ENCODE data around the gene SDC1. TPM values are rescaled to one million over a fixed set of nuclear protein-coding genes. Genes with fewer than 3 reads are reported as not detected.

The SDC1 gene
- total RNA-seq, 1 experiment from 2014 or later: 22.3 TPM

DNA sequence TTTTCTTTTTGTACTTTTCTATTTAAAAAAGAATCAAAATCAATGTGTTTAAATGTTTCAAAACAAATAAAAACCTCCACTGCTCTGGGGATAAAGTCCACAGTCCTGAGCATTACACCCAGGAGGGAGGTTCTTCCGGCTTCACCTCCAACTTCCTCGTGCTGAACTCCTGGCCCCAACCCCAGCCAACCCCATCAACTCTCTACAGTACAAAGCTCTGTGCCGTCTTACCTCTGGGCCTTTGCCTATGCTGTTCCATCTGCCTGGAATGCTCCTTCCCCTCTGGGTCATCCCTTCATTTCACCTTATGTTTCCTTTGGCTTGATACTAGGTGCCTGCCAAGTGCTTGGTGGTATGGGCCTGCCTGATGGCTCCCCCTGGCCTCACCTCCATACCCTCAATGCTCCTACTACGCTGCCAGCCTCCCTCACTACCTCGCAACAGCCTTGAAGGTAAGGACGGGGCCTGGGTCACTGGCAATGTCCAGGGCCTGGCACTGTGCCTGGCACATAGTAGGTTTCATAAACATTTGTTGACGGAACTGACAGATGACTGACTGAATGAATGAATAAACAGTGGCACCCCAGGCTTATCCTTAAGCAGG, 28.8 kb downstream of the SDC1 start:
- Histone ChIP-seq H2BK20ac (ENCODE audit: low read depth, low read length, poor library complexity, severe bottlenecking) (no peak overlapping the region), H2BK12ac (ENCODE audit: insufficient read length, low read depth, low read length) (no peak overlapping the region), H3K4ac (ENCODE audit: low read depth, low read length) (no peak overlapping the region), H3K9ac (ENCODE audit: extremely low read depth, insufficient read length, low read length) (no peak overlapping the region), H3K4me1 (ENCODE audit: insufficient read depth, low read length) (no peaks in the 10 kb centered on the region; the same call in 1 of the 2 replicates), H3K56ac (ENCODE audit: insufficient read length, low read depth, low read length) (no peak overlapping the region), H2BK120ac (ENCODE audit: low read depth, low read length, poor library complexity, severe bottlenecking) (no peak overlapping the region), H2AFZ (ENCODE audit: low read length) (no peak overlapping the region), H3K27ac (ENCODE audit: insufficient read length, low read depth, low read length) (no peak overlapping the region), H3K23me2 (ENCODE audit: insufficient read length, low read depth, low read length, poor library complexity, severe bottlenecking) (no peaks in the 10 kb centered on the region), H4K20me1 (ENCODE audit: control insufficient read depth, insufficient read depth, insufficient read length) (no peaks in the 10 kb centered on the region), H4K8ac (replicated peaks; ENCODE audit: insufficient read length, low read depth, low read length) (no peak overlapping the region), H3K18ac (ENCODE audit: insufficient read length, low read depth, low read length) (no peak overlapping the region), H3K23ac (ENCODE audit: insufficient read length, low read depth, low read length) (no peak overlapping the region), H4K5ac (ENCODE audit: insufficient read length, low read depth, low read length) (no peak overlapping the region), H3T11ph (ENCODE audit: low read length) (no peak overlapping the region), H2AK5ac (ENCODE audit: insufficient read length, low read length) (no peak overlapping the region), H2BK15ac (ENCODE audit: low read depth, low read length) (no peak overlapping the region), H3K4me2 (ENCODE audit: insufficient read depth, insufficient read length, low read length) (no peak overlapping the region), H3K79me1 (ENCODE audit: insufficient read depth, low read depth, low read length, poor library complexity, severe bottlenecking) (no peaks in the 10 kb centered on the region), H3K79me2 (ENCODE audit: insufficient read depth, low read length) (no peaks in the 10 kb centered on the region), H4K91ac (ENCODE audit: insufficient read length, low read depth, low read length) (no peak overlapping the region), H3K9me3 (ENCODE audit: control insufficient read depth, low read depth, low read length) (no peaks in the 10 kb centered on the region), H3K27me3 (ENCODE audit: insufficient read depth, low read length) (no peaks in the 10 kb centered on the region), H2BK5ac (ENCODE audit: insufficient read length, low read length) (no peak overlapping the region), H3K14ac (ENCODE audit: insufficient read depth, low read length) (no peak overlapping the region)
- H3K4me1 Mint-ChIP-seq: peaks cover 16 to 23% of the 10 kb centered on the region in 2 experiments
- no CpG with 5 or more reads among the region's 7 CpGs for WGBS (ENCODE audit: extremely low coverage, insufficient read length, low lambda C conversion rate)
- DNase-seq: no peak
- peaks cover 6 to 10% (median 9%) of the 10 kb centered on the region in 3 experiments; a peak in 6 of 7 replicates for H3K36me3 Mint-ChIP-seq (ENCODE audit: insufficient read depth in 1 of 3, low read depth in 3 of 3)
- H3K27ac Mint-ChIP-seq: no peak overlapping the region
- no peak overlapping the region for H3K4me3 Mint-ChIP-seq
- no peaks in the 10 kb centered on the region for H3K27me3 Mint-ChIP-seq (ENCODE audit: low read depth)
- H3K9me3 Mint-ChIP-seq: no peaks in the 10 kb centered on the region
- TF ChIP-seq, protein P1, sequence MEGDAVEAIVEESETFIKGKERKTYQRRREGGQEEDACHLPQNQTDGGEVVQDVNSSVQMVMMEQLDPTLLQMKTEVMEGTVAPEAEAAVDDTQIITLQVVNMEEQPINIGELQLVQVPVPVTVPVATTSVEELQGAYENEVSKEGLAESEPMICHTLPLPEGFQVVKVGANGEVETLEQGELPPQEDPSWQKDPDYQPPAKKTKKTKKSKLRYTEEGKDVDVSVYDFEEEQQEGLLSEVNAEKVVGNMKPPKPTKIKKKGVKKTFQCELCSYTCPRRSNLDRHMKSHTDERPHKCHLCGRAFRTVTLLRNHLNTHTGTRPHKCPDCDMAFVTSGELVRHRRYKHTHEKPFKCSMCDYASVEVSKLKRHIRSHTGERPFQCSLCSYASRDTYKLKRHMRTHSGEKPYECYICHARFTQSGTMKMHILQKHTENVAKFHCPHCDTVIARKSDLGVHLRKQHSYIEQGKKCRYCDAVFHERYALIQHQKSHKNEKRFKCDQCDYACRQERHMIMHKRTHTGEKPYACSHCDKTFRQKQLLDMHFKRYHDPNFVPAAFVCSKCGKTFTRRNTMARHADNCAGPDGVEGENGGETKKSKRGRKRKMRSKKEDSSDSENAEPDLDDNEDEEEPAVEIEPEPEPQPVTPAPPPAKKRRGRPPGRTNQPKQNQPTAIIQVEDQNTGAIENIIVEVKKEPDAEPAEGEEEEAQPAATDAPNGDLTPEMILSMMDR (conservative IDR thresholded peaks at IDR 0.05): no peak
